ENCODE data around the gene MAST2.
"Not testable (repeated sequence)": the region's sequence is repeated elsewhere in the genome, so short reads cannot be mapped to it uniquely, and the experiment has no call there.

MAST2 gene

DNA sequence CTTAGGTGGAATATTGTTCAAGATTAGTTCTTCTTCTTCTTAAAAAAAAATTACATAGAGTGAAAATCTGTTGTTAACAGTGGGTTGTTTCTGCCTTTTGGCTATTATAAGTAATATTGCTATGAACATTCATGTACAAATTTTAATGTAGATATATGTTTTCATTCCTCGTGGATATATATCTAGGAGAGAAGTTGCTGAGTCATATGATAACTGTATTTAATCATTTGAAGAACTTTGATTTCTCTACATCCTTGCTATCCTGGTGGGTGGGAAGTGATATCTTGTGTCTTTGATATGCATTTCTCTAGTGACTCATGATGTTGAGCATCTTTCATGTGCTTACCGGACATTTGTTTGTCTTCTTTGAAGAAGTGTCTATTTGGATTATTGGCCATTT is 29.9 kb downstream of the MAST2 start:
- Histone ChIP-seq H3K9me3 (ENCODE audit: control insufficient read depth in 2 of 2, low read length in 2 of 2) (no peaks in the 10 kb centered on the region), H3K36me3 (ENCODE audit: control insufficient read depth in 2 of 2, insufficient read depth in 2 of 2, low read length in 2 of 2) (peaks cover 3 to 11% of the 10 kb centered on the region in 2 donors), H3K27me3 (ENCODE audit: control insufficient read depth in 2 of 2, insufficient read depth in 2 of 2, low read length in 2 of 2) (no peaks in the 10 kb centered on the region), H3K4me1 (ENCODE audit: control insufficient read depth in 2 of 2, insufficient read depth in 2 of 2, low read length in 2 of 2) (no peaks in the 10 kb centered on the region), H3K4me3 (ENCODE audit: low read length in 2 of 2) (no peak overlapping the region), H3K9ac (ENCODE audit: low read depth in 1 of 2, low read length in 2 of 2) (no peak overlapping the region), H3K27ac (ENCODE audit: low read depth in 2 of 2, low read length in 2 of 2) (no peak overlapping the region)

DNA sequence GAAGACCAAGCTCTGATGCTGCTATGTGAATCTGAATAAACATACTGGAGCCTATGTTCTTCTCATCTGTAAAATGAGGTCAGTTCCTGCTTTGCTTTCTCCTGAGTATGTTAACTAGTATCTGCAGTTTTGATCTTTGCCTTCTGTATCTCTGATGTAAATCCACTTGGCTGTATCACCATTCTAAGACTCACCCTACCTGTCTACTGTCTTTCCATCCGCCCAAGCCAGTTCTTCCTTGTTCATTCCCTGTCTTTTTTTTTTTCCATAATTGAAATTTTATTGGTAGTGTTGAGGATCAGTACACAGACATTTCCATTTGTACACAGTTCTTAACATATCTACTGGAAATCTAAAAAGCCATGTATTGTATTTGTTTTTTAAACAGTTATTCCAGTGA is 31.3 kb downstream of the MAST2 start:
- Histone ChIP-seq H3K27ac (ENCODE audit: low read depth in 2 of 2, low read length in 2 of 2) (no peak overlapping the region), H3K36me3 (ENCODE audit: control insufficient read depth in 2 of 2, insufficient read depth in 2 of 2, low read length in 2 of 2) (peaks cover 3 to 11% of the 10 kb centered on the region in 2 donors), H3K4me3 (ENCODE audit: low read length in 2 of 2) (no peak overlapping the region), H3K9me3 (ENCODE audit: control insufficient read depth in 2 of 2, low read length in 2 of 2) (no peaks in the 10 kb centered on the region), H3K27me3 (ENCODE audit: control insufficient read depth in 2 of 2, insufficient read depth in 2 of 2, low read length in 2 of 2) (no peaks in the 10 kb centered on the region), H3K9ac (ENCODE audit: low read depth in 1 of 2, low read length in 2 of 2) (no peak overlapping the region), H3K4me1 (ENCODE audit: control insufficient read depth in 2 of 2, insufficient read depth in 2 of 2, low read length in 2 of 2) (no peaks in the 10 kb centered on the region)

DNA sequence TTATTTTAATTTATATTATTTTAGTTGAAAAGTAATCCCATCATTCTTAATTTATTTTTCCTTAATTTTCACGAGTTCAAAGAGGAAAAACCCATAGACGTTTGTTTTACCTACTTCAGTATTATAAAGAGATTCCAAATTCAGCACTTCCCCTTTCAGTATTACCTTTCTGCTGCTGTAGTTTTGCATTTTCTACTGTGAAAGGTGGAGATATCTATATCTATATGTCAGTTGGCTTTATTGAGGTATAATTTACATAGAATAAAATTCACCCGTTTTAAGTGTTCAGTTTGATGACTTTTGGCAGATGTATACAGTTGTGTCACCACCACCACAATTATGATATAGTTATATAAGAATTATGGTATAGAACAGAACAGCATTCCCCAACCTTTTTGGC is 33.0 kb downstream of the MAST2 start:
- Histone ChIP-seq H3K9ac (ENCODE audit: low read depth in 1 of 2, low read length in 2 of 2) (no peak overlapping the region), H3K4me1 (ENCODE audit: control insufficient read depth in 2 of 2, insufficient read depth in 2 of 2, low read length in 2 of 2) (no peaks in the 10 kb centered on the region), H3K4me3 (ENCODE audit: low read length in 2 of 2) (no peak overlapping the region), H3K27ac (ENCODE audit: low read depth in 2 of 2, low read length in 2 of 2) (no peak overlapping the region), H3K36me3 (ENCODE audit: control insufficient read depth in 2 of 2, insufficient read depth in 2 of 2, low read length in 2 of 2) (peaks cover 3 to 11% of the 10 kb centered on the region in 2 donors), H3K27me3 (ENCODE audit: control insufficient read depth in 2 of 2, insufficient read depth in 2 of 2, low read length in 2 of 2) (no peaks in the 10 kb centered on the region), H3K9me3 (ENCODE audit: control insufficient read depth in 2 of 2, low read length in 2 of 2) (no peaks in the 10 kb centered on the region)

DNA sequence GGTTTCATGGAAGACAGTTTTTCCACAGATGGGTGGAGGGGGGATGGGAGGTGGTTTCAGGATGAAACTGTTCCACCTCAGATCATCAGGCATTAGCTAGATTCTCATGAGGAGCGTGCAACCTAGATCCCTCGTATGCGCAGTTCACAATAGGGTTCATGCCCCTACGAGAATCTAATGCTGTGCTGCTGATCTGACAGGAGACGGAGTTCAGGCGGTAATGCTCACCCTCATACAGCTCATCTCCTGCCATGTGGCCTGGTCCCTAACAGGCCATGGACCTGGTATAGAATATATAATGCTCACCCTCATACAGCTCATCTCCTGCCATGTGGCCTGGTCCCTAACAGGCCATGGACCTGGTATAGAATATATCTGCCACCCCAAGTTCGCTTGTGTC is 33.4 kb downstream of the MAST2 start:
- not testable (repeated sequence) for H3K4me3 ChIP-seq (ENCODE audit: low read length in 2 of 2); H3K9me3 ChIP-seq (ENCODE audit: control insufficient read depth in 2 of 2, low read length in 2 of 2); H3K27me3 ChIP-seq (ENCODE audit: control insufficient read depth in 2 of 2, insufficient read depth in 2 of 2, low read length in 2 of 2); H3K4me1 ChIP-seq (ENCODE audit: control insufficient read depth in 2 of 2, insufficient read depth in 2 of 2, low read length in 2 of 2); H3K27ac ChIP-seq (ENCODE audit: low read depth in 2 of 2, low read length in 2 of 2); H3K9ac ChIP-seq (ENCODE audit: low read depth in 1 of 2, low read length in 2 of 2)
- H3K36me3 ChIP-seq (ENCODE audit: control insufficient read depth in 2 of 2, insufficient read depth in 2 of 2, low read length in 2 of 2): peaks cover 3 to 10% of the 10 kb centered on the region in 2 donors

DNA sequence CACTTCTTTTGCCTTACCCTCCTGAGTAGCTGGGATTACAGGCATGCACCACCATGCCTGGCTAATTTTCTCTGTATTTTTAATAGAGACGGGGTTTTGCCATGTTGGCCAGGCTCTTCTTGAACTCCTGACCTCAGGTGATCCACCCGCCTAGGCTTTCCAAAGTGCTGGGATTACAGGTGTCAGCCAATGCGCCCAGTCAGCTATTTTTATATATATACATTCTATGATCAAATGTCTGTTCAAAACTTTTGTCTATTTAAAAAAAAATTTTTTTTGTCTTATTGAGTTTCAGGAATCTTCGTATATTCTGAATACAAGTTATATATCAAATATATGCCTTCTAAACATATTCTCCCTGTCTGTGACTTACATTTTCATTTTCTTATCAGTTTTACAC is 34.9 kb downstream of the MAST2 start:
- not testable (repeated sequence) for H3K27ac ChIP-seq (ENCODE audit: low read depth in 2 of 2, low read length in 2 of 2); H3K9ac ChIP-seq (ENCODE audit: low read depth in 1 of 2, low read length in 2 of 2); H3K4me1 ChIP-seq (ENCODE audit: control insufficient read depth in 2 of 2, insufficient read depth in 2 of 2, low read length in 2 of 2); H3K36me3 ChIP-seq (ENCODE audit: control insufficient read depth in 2 of 2, insufficient read depth in 2 of 2, low read length in 2 of 2); H3K4me3 ChIP-seq (ENCODE audit: low read length in 2 of 2); H3K9me3 ChIP-seq (ENCODE audit: control insufficient read depth in 2 of 2, low read length in 2 of 2); H3K27me3 ChIP-seq (ENCODE audit: control insufficient read depth in 2 of 2, insufficient read depth in 2 of 2, low read length in 2 of 2)

DNA sequence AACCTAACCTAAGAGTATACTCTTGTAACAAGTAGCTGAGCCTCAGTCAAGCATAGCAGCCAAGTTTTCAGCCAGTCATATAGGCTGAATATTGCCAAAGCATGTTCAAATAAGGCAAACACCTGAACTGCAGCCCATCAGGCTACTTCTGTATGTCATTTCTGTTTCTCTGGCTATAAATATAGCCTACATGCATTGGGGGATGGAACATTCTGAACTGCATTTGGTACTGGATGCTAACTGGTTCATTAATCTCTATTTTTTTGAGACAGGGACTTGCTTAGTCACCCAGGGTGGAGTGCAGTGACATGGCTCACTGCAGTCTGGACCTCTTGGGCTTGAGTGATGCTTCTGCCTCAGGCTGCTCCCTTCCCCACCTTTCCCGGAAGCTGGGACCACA is 37.3 kb downstream of the MAST2 start:
- H3K36me3 ChIP-seq (ENCODE audit: control insufficient read depth in 2 of 2, insufficient read depth in 2 of 2, low read length in 2 of 2): peaks cover 0 to 2% of the 10 kb centered on the region in 2 donors
- H3K4me3 ChIP-seq (ENCODE audit: low read length in 2 of 2): no peak overlapping the region
- H3K4me1 ChIP-seq (ENCODE audit: control insufficient read depth in 2 of 2, insufficient read depth in 2 of 2, low read length in 2 of 2): peaks cover 0 to 2% of the 10 kb centered on the region in 2 donors
- no peak overlapping the region for H3K9ac ChIP-seq (ENCODE audit: low read depth in 1 of 2, low read length in 2 of 2)
- H3K27ac ChIP-seq (ENCODE audit: low read depth in 2 of 2, low read length in 2 of 2): no peak overlapping the region
- no peaks in the 10 kb centered on the region for H3K27me3 ChIP-seq (ENCODE audit: control insufficient read depth in 2 of 2, insufficient read depth in 2 of 2, low read length in 2 of 2)
- no peaks in the 10 kb centered on the region for H3K9me3 ChIP-seq (ENCODE audit: control insufficient read depth in 2 of 2, low read length in 2 of 2)

GRCh38 chr1:45842786-45843185 is 39.4 kb downstream of the MAST2 start:
- Histone ChIP-seq H3K27ac (ENCODE audit: low read depth in 2 of 2, low read length in 2 of 2) (no peak overlapping the region), H3K36me3 (ENCODE audit: control insufficient read depth in 2 of 2, insufficient read depth in 2 of 2, low read length in 2 of 2) (no peaks in the 10 kb centered on the region), H3K27me3 (ENCODE audit: control insufficient read depth in 2 of 2, insufficient read depth in 2 of 2, low read length in 2 of 2) (no peaks in the 10 kb centered on the region), H3K9me3 (ENCODE audit: control insufficient read depth in 2 of 2, low read length in 2 of 2) (no peaks in the 10 kb centered on the region), H3K4me1 (ENCODE audit: control insufficient read depth in 2 of 2, insufficient read depth in 2 of 2, low read length in 2 of 2) (peaks cover 0 to 2% of the 10 kb centered on the region in 2 donors), H3K4me3 (ENCODE audit: low read length in 2 of 2) (no peak overlapping the region), H3K9ac (ENCODE audit: low read depth in 1 of 2, low read length in 2 of 2) (no peak overlapping the region)

GRCh38 chr1:45843474-45843905 is 40.1 kb downstream of the MAST2 start:
- no peak overlapping the region for H3K4me3 ChIP-seq (ENCODE audit: low read length in 2 of 2)
- no peaks in the 10 kb centered on the region for H3K36me3 ChIP-seq (ENCODE audit: control insufficient read depth in 2 of 2, insufficient read depth in 2 of 2, low read length in 2 of 2)
- no peak overlapping the region for H3K9ac ChIP-seq (ENCODE audit: low read depth in 1 of 2, low read length in 2 of 2)
- H3K9me3 ChIP-seq (ENCODE audit: control insufficient read depth in 2 of 2, low read length in 2 of 2): no peaks in the 10 kb centered on the region
- H3K4me1 ChIP-seq (ENCODE audit: control insufficient read depth in 2 of 2, insufficient read depth in 2 of 2, low read length in 2 of 2): peaks cover 0 to 2% of the 10 kb centered on the region in 2 donors
- H3K27ac ChIP-seq (ENCODE audit: low read depth in 2 of 2, low read length in 2 of 2): no peak overlapping the region
- no peaks in the 10 kb centered on the region for H3K27me3 ChIP-seq (ENCODE audit: control insufficient read depth in 2 of 2, insufficient read depth in 2 of 2, low read length in 2 of 2)

DNA sequence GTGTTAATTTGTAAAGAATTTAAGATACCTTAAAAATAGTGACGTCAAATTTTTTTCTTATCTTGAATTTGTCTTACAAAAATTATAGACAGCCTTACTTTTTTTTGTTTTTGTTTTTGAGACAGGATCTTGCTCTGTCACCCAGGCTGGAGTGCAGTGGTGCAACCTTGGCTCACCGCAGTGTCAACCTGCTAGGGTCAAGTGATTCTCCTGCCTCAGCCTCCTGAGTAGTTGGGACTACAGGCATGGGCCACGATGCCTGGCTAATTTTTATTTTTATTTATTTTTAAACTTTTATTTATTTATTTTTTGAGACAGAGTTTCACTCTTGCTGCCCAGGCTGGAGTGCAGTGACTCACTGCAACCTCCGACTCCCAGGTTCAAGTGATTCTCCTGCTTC is 40.6 kb downstream of the MAST2 start:
- H3K4me3 ChIP-seq (ENCODE audit: low read length in 2 of 2); H3K4me1 ChIP-seq (ENCODE audit: control insufficient read depth in 2 of 2, insufficient read depth in 2 of 2, low read length in 2 of 2); H3K36me3 ChIP-seq (ENCODE audit: control insufficient read depth in 2 of 2, insufficient read depth in 2 of 2, low read length in 2 of 2); H3K9ac ChIP-seq (ENCODE audit: low read depth in 1 of 2, low read length in 2 of 2); H3K27ac ChIP-seq (ENCODE audit: low read depth in 2 of 2, low read length in 2 of 2); H3K27me3 ChIP-seq (ENCODE audit: control insufficient read depth in 2 of 2, insufficient read depth in 2 of 2, low read length in 2 of 2); H3K9me3 ChIP-seq (ENCODE audit: control insufficient read depth in 2 of 2, low read length in 2 of 2): not testable (repeated sequence)

GRCh38 chr1:45846931-45847330 is 43.5 kb downstream of the MAST2 start:
- Histone ChIP-seq H3K9ac (ENCODE audit: low read depth in 1 of 2, low read length in 2 of 2) (no peak overlapping the region), H3K27ac (ENCODE audit: low read depth in 2 of 2, low read length in 2 of 2) (no peak overlapping the region), H3K27me3 (ENCODE audit: control insufficient read depth in 2 of 2, insufficient read depth in 2 of 2, low read length in 2 of 2) (no peaks in the 10 kb centered on the region), H3K9me3 (ENCODE audit: control insufficient read depth in 2 of 2, low read length in 2 of 2) (no peaks in the 10 kb centered on the region), H3K4me3 (ENCODE audit: low read length in 2 of 2) (no peak overlapping the region), H3K4me1 (ENCODE audit: control insufficient read depth in 2 of 2, insufficient read depth in 2 of 2, low read length in 2 of 2) (peaks cover 0 to 2% of the 10 kb centered on the region in 2 donors), H3K36me3 (ENCODE audit: control insufficient read depth in 2 of 2, insufficient read depth in 2 of 2, low read length in 2 of 2) (no peaks in the 10 kb centered on the region)

- H3K27ac ChIP-seq (ENCODE audit: low read depth in 2 of 2, low read length in 2 of 2): no peak overlapping the region
- H3K4me3 ChIP-seq (ENCODE audit: low read length in 2 of 2): no peak overlapping the region
- peaks cover 0 to 2% of the 10 kb centered on the region in 2 donors for H3K4me1 ChIP-seq (ENCODE audit: control insufficient read depth in 2 of 2, insufficient read depth in 2 of 2, low read length in 2 of 2)
- no peaks in the 10 kb centered on the region for H3K9me3 ChIP-seq (ENCODE audit: control insufficient read depth in 2 of 2, low read length in 2 of 2)
- no peaks in the 10 kb centered on the region for H3K27me3 ChIP-seq (ENCODE audit: control insufficient read depth in 2 of 2, insufficient read depth in 2 of 2, low read length in 2 of 2)
- H3K36me3 ChIP-seq (ENCODE audit: control insufficient read depth in 2 of 2, insufficient read depth in 2 of 2, low read length in 2 of 2): no peaks in the 10 kb centered on the region
- no peak overlapping the region for H3K9ac ChIP-seq (ENCODE audit: low read depth in 1 of 2, low read length in 2 of 2)
Observed at GRCh38 chr1:45848097-45848496, 44.7 kb downstream of the MAST2 start.

Measured in mucosa of rectum (tissue), 2 donors.